Lower leg skin (tissue), 3 donors: ENCODE data around the gene IRF6.

Experiments
- CTCF ChIP-seq, 3 donors: fragments of 450-650 bp; IDR thresholded peaks; one replicate each; pipeline ENCODE4 v1.5.1; 2016; ENCODE audit warnings: antibody characterized with exemption in 3 of 3, mild to moderate bottlenecking in 3 of 3, moderate library complexity in 2 of 3
- POLR2A ChIP-seq, 2 donors: fragments of 450-650 bp; IDR thresholded peaks; one replicate each; pipeline ENCODE4 v1.6.1; 2016 to 2017; ENCODE audit warnings: antibody characterized with exemption in 2 of 2, mild to moderate bottlenecking in 1 of 2, moderate library complexity in 1 of 2

GRCh38 chr1:209737118-209737505 is 68.8 kb downstream of the IRF6 start:
- TF ChIP-seq CTCF (IDR thresholded peaks at IDR 0.05) (no peak), POLR2A (IDR thresholded peaks at IDR 0.05) (no peak)
